Activated CD4-positive, alpha-beta memory T cell treated with anti-CD3 and anti-CD28 coated beads for 36 hours (primary cell): ENCODE measurements around the gene CD83. TPM values are rescaled to one million over a fixed set of nuclear protein-coding genes. Genes with fewer than 3 reads are reported as not detected.
A peak's percentile ranks its signal among the peaks of the same experiment; 100 is the strongest.

Source experiments
- CTCF ChIA-PET: fragments of 350-600 bp; sonication (Branson Sonifier 250); formaldehyde crosslinking; loops from one replicate; lab custom pipeline; 2021; ENCODE audit warnings: antibody characterized with exemption, inconsistent platforms; lab: Charles Lee
- POLR2A ChIA-PET: fragments of 350-600 bp; sonication (Branson Sonifier 250); formaldehyde crosslinking; loops from one replicate; lab custom pipeline; 2021; ENCODE audit warnings: antibody characterized with exemption; lab: Charles Lee
- DNase-seq: peaks from one replicate; pipeline ENCODE4 v3.0.0-alpha.2; 2020
- H3K27ac Mint-ChIP-seq: one replicate; pipeline ENCODE4 v1.8.0; 2021; ENCODE audit warnings: mixed read lengths
- H3K27me3 Mint-ChIP-seq: one replicate; pipeline ENCODE4 v1.8.0; 2021; ENCODE audit warnings: mixed read lengths
- H3K36me3 Mint-ChIP-seq: one replicate; pipeline ENCODE4 v1.8.0; 2021; ENCODE audit warnings: mixed read lengths
- H3K4me1 Mint-ChIP-seq: one replicate; pipeline ENCODE4 v1.8.0; 2021; ENCODE audit warnings: low read depth, mixed read lengths
- H3K4me3 Mint-ChIP-seq: one replicate; pipeline ENCODE4 v1.8.0; 2021; ENCODE audit warnings: mild to moderate bottlenecking, mixed read lengths
- H3K9me3 Mint-ChIP-seq: one replicate; pipeline ENCODE4 v1.8.0; 2021; ENCODE audit warnings: mixed read lengths
- intact Hi-C: fragments of 100-400 bp; cut with micrococcal nuclease; formaldehyde crosslinking; loops from one replicate; pipeline ENCODE4 v1.15.1; 2023
- total RNA-seq, 2 experiments: library from RNA; stranded (reverse); gene quantifications; one replicate each; pipeline ENCODE4 v1.2.3, GENCODE V29; 2021

CD83 gene
- total RNA-seq, 2 experiments from 2014 or later = 21.8 to 23.0 TPM

DNA sequence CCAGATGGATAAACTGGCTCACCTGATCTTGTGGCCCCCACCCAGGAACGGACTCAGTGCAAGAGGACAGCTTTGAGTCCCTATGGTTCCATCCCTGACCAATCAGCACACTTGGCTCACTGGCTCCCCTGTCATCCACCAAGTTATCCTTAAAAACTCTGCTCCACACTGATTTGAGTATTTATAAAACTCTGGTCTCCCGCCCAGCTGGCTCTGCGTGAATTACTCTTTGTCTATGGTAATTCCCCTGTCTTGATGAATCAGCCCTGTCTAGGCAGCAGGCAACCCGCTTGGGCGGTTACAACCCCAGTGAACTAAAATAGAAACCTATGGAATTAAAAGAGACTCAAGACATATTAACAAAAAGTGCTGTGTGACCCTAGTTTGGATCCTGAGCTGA is 38.1 kb upstream of the CD83 start:
- Mint-ChIP-seq H3K9me3 (no peaks in the 10 kb centered on the region), H3K4me3 (no peak overlapping the region), H3K4me1 (peaks cover 40% of the 10 kb centered on the region), H3K36me3 (no peaks in the 10 kb centered on the region), H3K27me3 (no peaks in the 10 kb centered on the region), H3K27ac (no peak overlapping the region)
- peak; percentile 65 for DNase-seq
- POLR2A ChIA-PET = interaction anchor here (1.6 kb wide), 1 partner anchor 30 kb away, joined by 5 read pairs; no protein-coding TSS in a partner anchor
- CTCF ChIA-PET = interaction anchor here (0.7 to 1.4 kb wide), 7 partner anchors 13 to 504 kb away, joined by 3 to 8 read pairs (median 3); no protein-coding TSS in a partner anchor
- intact Hi-C loops = loop anchor here (10.0 kb wide), 1 partner anchor 505 kb away; the partner anchor contains the start of gene SIRT5

DNA sequence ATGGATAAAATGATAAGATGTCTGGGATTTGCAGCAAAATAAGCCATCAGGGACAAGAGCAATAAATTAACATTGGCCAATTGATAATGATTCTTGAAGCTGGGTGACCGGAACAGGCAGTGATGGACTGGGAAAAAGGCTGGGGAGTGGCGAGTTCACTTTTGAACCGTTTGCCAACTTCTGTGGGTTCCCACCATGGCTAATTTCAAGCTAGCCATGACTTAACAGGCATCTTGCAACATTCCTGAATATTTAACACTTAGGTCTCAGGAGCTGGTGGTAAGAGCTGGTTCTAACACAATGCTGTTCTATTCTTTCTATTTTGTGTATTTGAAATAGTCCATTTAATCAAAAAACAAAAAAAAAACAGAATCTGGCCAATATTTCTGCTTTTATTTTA is 37.6 kb upstream of the CD83 start:
- Mint-ChIP-seq H3K27ac (no peak overlapping the region), H3K9me3 (no peaks in the 10 kb centered on the region), H3K27me3 (no peaks in the 10 kb centered on the region), H3K36me3 (no peaks in the 10 kb centered on the region), H3K4me1 (peaks cover 35% of the 10 kb centered on the region), H3K4me3 (no peak overlapping the region)
- no peak for DNase-seq
- ChIA-PET CTCF (interaction anchor here (0.7 to 1.4 kb wide), 4 partner anchors 13 to 505 kb away, joined by 3 to 8 read pairs (median 4); no protein-coding TSS in a partner anchor), POLR2A (interaction anchor here (1.6 kb wide), 1 partner anchor 29 kb away, joined by 5 read pairs; no protein-coding TSS in a partner anchor)
- intact Hi-C loops = loop anchor here (10.0 kb wide), 1 partner anchor 505 kb away; the partner anchor contains the start of gene SIRT5

DNA sequence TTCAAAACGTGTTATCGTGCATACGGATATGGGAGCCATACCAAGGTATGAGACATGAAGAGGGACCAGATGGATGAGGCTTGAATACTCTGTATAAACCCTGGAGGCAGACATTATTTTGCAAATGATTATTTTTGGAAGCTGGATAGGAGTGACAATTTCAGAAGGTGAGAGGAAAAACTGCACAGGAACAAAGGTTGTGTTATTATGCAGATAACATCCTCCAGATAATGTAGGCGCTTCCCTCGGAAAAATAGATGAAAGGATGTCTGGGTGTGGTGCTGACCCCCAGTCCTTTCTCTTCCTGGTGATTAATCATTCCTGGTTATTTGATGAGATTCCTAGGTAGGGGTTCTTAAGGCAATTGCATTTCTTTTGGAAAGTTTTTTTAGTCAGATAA is 36.4 kb upstream of the CD83 start:
- intact Hi-C loops = no loop called here
- Mint-ChIP-seq H3K27ac (no peak overlapping the region), H3K36me3 (no peaks in the 10 kb centered on the region), H3K9me3 (no peaks in the 10 kb centered on the region), H3K27me3 (peaks cover 4% of the 10 kb centered on the region), H3K4me1 (peaks cover 29% of the 10 kb centered on the region), H3K4me3 (no peak overlapping the region)
- ChIA-PET CTCF (interaction anchor here (2.4 kb wide), 1 partner anchor 14 kb away, joined by 9 read pairs; no protein-coding TSS in a partner anchor), POLR2A (no interaction called here)
- no peak for DNase-seq

DNA sequence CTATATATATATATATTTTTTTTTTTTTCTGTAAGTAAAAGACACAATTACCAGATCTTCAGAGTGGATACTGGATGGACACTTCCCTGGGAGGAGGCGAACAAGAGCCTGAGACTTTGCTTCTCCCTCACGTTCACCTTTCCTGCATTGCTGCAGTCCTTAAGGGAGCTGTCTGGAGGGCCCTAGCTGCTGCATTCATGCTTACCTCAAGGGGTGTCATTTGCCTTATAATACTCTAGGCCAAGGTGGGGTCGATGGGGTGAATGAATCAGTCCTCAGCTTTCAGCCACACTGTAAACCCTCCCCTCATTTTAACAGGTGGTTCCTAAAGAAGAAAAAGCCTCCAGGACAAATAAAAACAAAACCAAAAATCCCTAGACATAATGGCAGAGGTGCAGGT is 34.8 kb upstream of the CD83 start:
- no peak overlapping the region for H3K4me3 Mint-ChIP-seq
- H3K27ac Mint-ChIP-seq = no peak overlapping the region
- H3K27me3 Mint-ChIP-seq = peaks cover 4% of the 10 kb centered on the region
- H3K36me3 Mint-ChIP-seq = no peaks in the 10 kb centered on the region
- DNase-seq = no peak
- POLR2A ChIA-PET = interaction anchor here (0.5 kb wide), 1 partner anchor 1791 kb away, joined by 3 read pairs; no protein-coding TSS in a partner anchor
- CTCF ChIA-PET = interaction anchor here (2.4 kb wide), 1 partner anchor 16 kb away, joined by 9 read pairs; no protein-coding TSS in a partner anchor
- no peaks in the 10 kb centered on the region for H3K9me3 Mint-ChIP-seq
- H3K4me1 Mint-ChIP-seq = peaks cover 24% of the 10 kb centered on the region
- intact Hi-C loops = no loop called here

DNA sequence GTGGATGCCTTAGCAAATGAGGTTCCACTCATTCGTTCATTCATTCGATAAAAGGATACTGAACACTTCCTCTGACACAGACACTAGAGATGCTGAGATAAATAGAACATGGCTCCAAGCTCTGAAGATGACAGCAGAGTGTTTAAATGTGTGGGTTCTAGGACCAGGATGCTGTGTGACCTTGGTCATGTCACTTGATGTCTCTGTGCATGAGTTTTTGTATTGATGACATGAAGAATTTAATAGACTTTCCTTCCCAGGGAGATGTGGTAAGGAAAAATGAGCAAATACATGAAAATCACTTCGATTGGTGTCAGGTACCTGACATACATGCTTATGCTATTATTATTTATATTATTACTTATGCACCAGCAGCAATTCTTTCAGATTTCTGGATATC is 34.3 kb upstream of the CD83 start:
- H3K4me3 Mint-ChIP-seq = no peak overlapping the region
- H3K27ac Mint-ChIP-seq = no peak overlapping the region
- no peak for DNase-seq
- peaks cover 7% of the 10 kb centered on the region for H3K27me3 Mint-ChIP-seq
- ChIA-PET POLR2A (no interaction called here), CTCF (interaction anchor here (2.4 kb wide), 1 partner anchor 17 kb away, joined by 9 read pairs; no protein-coding TSS in a partner anchor)
- intact Hi-C loops = no loop called here
- H3K4me1 Mint-ChIP-seq = peaks cover 21% of the 10 kb centered on the region
- no peaks in the 10 kb centered on the region for H3K36me3 Mint-ChIP-seq
- H3K9me3 Mint-ChIP-seq = no peaks in the 10 kb centered on the region

DNA sequence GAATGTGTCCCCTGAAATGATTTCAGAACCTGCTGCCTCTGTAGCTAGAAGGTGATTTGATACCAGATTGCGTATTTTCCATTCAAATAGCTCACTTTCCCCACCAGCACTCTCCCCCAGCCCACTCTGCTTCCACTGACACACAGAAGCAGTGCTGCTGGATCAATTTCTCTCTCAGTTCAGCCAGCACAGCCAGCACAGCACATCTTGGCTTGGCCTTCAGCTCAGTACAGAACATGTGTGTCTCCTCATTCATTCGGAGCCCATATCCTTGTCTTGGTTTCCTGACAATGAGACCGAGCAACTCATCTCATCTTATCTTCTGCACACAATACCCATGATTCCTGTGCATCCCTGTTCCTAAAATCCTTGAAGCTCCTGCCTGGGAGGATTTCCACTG is 33.8 kb upstream of the CD83 start:
- Mint-ChIP-seq H3K27ac (no peak overlapping the region), H3K9me3 (no peaks in the 10 kb centered on the region), H3K27me3 (peaks cover 12% of the 10 kb centered on the region), H3K4me1 (peaks cover 23% of the 10 kb centered on the region), H3K36me3 (no peaks in the 10 kb centered on the region), H3K4me3 (no peak overlapping the region)
- intact Hi-C loops = no loop called here
- ChIA-PET POLR2A (no interaction called here), CTCF (interaction anchor here (0.5 to 0.8 kb wide), 2 partner anchors 17 to 468 kb away, joined by 3 read pairs; no protein-coding TSS in a partner anchor)
- no peak for DNase-seq

DNA sequence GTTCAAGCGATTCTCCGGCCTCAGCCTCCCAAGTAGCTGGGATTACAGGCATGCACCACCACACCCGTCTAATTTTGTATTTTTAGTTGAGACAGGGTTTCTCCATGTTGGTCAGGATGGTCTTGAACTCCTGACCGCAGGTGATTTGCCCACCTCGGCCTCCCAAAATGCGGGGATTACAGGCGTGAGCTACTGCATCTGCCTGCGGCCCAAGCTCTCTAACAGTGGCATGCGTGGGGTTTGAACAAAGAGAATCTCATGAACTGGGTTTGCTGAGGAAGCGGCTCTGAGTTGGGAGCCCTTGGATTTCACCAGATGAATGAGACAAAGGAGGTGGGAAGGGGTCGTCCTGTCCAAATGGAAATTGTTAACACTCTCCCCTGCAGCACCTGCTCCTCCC is 33.2 kb upstream of the CD83 start:
- intact Hi-C loops = no loop called here
- peaks cover 22% of the 10 kb centered on the region for H3K4me1 Mint-ChIP-seq
- no peak for DNase-seq
- ChIA-PET POLR2A (no interaction called here), CTCF (interaction anchor here (0.5 to 0.8 kb wide), 2 partner anchors 17 to 468 kb away, joined by 3 read pairs; no protein-coding TSS in a partner anchor)
- H3K36me3 Mint-ChIP-seq = no peaks in the 10 kb centered on the region
- no peak overlapping the region for H3K27ac Mint-ChIP-seq
- no peak overlapping the region for H3K4me3 Mint-ChIP-seq
- no peaks in the 10 kb centered on the region for H3K9me3 Mint-ChIP-seq
- H3K27me3 Mint-ChIP-seq = peaks cover 12% of the 10 kb centered on the region

DNA sequence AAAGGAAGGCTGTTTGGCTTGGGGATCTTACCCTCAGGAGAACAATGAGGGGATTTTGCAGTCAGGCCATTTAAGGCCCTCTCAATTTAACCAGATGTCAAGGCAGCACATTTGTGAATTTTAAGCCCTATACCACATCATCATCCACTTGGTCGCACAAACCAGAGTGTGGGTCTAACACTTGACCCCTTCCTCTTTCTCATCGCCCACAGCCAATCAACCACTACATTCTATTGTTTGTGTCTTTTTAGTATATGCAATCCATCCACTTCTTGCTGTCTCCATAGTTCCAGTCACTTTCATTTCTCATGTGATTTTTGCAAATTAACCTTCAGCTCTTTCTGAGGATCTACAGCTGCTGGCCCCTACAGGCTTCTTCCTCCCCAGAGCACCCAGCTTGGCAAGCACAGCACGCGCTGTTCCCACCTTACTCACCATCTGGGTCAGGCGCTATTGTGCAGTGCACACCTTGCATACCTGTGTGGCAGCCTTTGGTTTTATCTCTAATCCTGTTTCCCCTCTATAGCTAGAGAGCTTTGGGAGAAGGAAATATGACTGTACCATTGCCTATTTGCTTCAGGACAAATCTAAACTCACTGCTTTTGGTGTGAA is 32.3 kb upstream of the CD83 start:
- intact Hi-C loops = no loop called here
- H3K4me1 Mint-ChIP-seq = peaks cover 21% of the 10 kb centered on the region
- H3K27ac Mint-ChIP-seq = no peak overlapping the region
- H3K27me3 Mint-ChIP-seq = peaks cover 12% of the 10 kb centered on the region
- POLR2A ChIA-PET = no interaction called here
- CTCF ChIA-PET = interaction anchor here (1.4 kb wide), 1 partner anchor 18 kb away, joined by 4 read pairs; no protein-coding TSS in a partner anchor
- H3K4me3 Mint-ChIP-seq = no peak overlapping the region
- H3K9me3 Mint-ChIP-seq = no peaks in the 10 kb centered on the region
- DNase-seq = no peak
- no peaks in the 10 kb centered on the region for H3K36me3 Mint-ChIP-seq

DNA sequence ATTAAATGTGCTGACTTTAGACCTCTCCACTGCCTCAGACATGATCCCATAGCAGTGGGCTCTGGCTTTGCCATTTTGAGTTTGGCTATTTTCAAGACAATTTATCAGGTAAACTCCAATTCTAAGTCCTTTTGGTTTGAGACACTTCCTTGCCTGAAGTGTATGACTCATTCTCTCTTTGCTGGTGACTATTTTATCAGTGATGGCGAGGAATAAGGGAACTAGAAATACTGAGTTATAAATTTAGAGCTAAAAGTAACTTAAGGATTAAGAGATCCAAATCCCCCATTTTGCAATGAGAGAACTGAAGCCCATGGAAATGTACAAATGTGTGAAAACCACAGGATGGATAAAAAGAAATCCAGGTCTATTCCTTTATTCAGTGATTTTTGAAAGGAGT is 30.9 kb upstream of the CD83 start:
- Mint-ChIP-seq H3K4me3 (no peak overlapping the region), H3K27ac (no peak overlapping the region), H3K36me3 (no peaks in the 10 kb centered on the region), H3K27me3 (peaks cover 12% of the 10 kb centered on the region), H3K4me1 (peaks cover 24% of the 10 kb centered on the region), H3K9me3 (no peaks in the 10 kb centered on the region)
- POLR2A ChIA-PET = no interaction called here
- intact Hi-C loops = no loop called here
- CTCF ChIA-PET = interaction anchor here (1.4 kb wide), 1 partner anchor 20 kb away, joined by 4 read pairs; no protein-coding TSS in a partner anchor
- no peak for DNase-seq

DNA sequence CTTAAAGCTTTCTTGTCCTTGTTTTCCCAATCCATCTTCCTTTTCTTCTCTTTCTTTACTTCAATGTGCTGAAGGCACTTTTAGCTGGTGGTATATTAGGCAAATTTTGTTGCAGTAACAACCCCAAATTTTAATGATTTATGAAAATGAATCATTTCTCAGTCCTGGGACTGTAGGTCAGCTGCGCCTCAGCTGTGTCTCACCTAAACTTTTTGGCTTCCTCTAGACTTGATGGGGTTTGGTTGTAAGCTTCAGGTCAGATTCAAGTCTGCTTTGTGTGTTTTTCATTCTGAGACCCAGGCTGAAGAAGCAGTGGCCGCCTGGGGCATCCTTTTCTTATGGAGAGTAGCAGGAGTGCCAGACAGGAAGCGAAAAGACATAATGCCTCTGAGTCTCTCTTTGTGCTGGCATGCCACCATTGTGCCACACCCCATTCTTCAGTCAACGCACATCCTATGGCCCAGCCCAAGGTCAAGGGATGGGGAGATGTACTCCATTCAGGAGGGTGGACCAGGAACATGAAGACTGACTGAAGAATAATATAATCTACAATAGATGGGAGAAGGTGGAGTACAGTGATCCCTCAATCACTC is 28.9 kb upstream of the CD83 start:
- H3K4me3 Mint-ChIP-seq = no peak overlapping the region
- H3K4me1 Mint-ChIP-seq = peaks cover 24% of the 10 kb centered on the region
- ChIA-PET POLR2A (interaction anchor here (0.7 kb wide), 1 partner anchor 30 kb away, joined by 3 read pairs; no protein-coding TSS in a partner anchor), CTCF (interaction anchor here (0.8 kb wide), 1 partner anchor 42 kb away, joined by 3 read pairs; no protein-coding TSS in a partner anchor)
- peaks cover 12% of the 10 kb centered on the region for H3K27me3 Mint-ChIP-seq
- no peak overlapping the region for H3K27ac Mint-ChIP-seq
- intact Hi-C loops = loop anchor here (2.0 kb wide), 2 partner anchors 14 to 20 kb away; no protein-coding TSS in a partner anchor
- H3K36me3 Mint-ChIP-seq = no peaks in the 10 kb centered on the region
- peaks cover 2% of the 10 kb centered on the region for H3K9me3 Mint-ChIP-seq
- DNase-seq = no peak

DNA sequence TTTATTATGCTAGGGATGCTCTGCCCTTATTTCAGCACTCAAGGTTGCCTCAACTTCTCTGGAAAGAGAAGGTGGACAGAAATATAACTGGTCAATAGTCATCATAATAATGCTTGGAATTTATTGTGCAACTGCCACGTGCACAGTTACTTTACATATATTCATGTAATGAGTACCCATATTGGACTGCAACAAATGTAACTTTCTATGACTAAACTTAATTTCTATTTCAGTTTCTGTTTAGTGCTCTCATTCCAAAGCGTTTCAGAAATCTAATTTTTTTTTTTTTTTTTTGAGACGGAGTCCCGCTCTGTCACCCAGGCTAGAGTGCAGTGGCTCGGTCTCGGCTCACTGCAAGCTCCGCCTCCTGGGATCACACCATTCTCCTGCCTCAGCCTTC is 28.3 kb upstream of the CD83 start:
- no peak for DNase-seq
- peaks cover 12% of the 10 kb centered on the region for H3K27me3 Mint-ChIP-seq
- intact Hi-C loops = loop anchor here (2.0 kb wide), 2 partner anchors 14 to 20 kb away; no protein-coding TSS in a partner anchor
- ChIA-PET POLR2A (no interaction called here), CTCF (no interaction called here)
- peaks cover 28% of the 10 kb centered on the region for H3K4me1 Mint-ChIP-seq
- H3K9me3 Mint-ChIP-seq = peaks cover 2% of the 10 kb centered on the region
- no peak overlapping the region for H3K27ac Mint-ChIP-seq
- no peaks in the 10 kb centered on the region for H3K36me3 Mint-ChIP-seq
- H3K4me3 Mint-ChIP-seq = no peak overlapping the region
